Amniotic stem cell (primary cell): ENCODE measurements around the gene STRAP.
"Not testable (repeated sequence)": the region's sequence is repeated elsewhere in the genome, so short reads cannot be mapped to it uniquely, and the experiment has no call there.

Source experiments
- DNase-seq: peaks from one replicate; lab custom pipeline; 2025; lab: John Stamatoyannopoulos, UW

STRAP gene

DNA sequence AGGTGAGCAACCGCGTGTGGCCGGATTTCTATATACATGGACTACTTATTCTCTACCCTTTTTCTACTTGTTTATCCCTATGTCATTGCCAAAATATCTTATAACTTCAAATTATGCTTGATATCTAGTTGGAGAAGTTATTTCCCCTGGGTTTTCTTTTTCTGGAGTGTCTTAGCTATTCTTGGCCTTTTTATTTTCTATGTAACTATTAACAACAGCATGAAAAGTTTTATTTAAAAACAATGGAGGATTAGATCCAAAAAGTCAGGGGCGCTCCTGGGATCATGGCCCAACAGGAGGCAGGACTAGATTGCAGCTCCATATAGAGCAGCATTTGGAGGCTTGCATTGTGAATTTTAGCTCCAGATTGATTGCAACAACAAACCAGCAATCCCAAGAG is 8.6 kb upstream of the STRAP start:
- no peak for DNase-seq

DNA sequence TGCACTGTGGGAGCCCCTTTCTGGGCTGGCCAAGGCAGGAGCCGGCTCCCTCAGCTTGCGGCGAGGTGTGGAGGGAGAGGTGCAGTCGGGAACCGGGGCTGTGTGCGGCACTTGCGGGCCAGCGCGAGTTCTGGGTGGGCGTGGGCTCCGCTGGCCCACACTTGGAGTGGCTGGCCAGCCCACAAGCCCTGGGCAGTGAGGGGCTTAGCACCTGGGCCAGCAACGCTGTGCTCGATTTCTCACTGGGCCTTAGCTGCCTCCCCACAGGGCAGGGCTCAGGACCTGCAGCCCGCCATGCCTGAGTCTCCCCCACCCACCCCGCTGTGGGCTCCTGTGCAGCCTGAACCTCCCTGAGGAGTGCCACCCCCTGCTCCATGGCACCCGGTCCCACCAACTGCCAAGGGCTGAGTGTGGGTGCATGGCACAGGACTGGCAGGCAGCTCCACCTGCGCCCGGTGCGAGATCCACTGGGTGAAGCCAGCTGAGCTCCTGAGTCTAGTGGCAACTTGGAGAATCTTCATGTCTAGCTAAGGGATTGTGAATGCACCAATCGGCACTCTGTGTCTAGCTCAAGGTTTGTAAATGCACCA is 7.5 kb upstream of the STRAP start:
- not testable (repeated sequence) for DNase-seq

DNA sequence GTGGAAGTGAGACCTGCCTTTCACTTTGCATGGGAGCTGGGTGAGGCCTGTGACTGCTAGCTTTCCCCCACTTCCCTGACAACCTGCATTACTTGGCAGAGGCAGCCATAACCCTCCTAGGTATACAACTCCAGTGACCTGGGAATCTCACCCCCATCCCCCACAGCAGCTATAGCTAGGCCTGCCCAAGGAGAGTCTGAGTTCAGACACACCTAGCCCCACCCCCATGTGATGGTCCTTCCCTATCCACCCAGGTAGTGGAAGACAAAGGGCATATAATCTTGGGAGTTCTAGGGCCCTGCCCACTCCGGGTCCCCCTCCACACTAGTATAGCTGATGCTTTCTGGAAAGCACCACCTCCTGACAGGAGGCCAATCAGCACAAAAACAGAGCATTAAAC is 6.3 kb upstream of the STRAP start:
- no peak for DNase-seq

DNA sequence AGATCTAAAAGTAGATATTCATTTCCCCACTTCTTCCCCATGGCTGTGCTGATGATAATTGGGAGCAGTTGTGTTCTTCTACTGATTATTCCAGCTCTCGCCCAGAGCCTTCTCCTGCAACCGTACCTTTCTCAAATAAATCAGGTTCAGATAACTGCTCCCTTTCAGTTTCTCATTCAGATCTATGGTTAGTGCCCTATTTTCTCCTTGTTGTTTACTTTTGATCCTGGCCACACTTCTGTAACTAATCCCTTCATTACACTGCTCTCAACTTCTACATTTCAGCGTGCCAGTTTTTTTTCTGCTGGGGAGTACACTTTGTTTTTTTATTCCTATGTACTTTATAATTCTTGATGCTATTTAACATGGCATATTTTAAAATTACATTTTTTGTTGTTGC is 2.8 kb upstream of the STRAP start:
- DNase-seq, result no peak

DNA sequence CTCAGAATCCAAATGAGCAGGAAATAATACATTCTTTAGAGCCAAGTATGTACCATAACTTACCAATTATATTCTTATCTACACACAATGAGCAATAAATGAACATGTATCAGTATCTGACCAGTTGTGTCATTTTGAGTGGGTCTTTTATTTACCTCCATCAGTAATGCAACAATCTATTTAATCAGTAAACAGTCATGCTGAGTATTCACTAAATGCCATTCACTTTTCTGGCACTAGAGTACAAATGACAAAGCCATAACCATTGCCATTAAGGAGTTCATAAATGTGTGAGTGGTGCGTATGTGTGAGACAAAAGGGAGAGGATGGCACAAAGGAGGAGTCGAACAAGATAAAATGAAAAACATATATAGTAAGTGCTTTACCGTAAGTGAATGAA is 1.5 kb upstream of the STRAP start:
- no peak for DNase-seq

DNA sequence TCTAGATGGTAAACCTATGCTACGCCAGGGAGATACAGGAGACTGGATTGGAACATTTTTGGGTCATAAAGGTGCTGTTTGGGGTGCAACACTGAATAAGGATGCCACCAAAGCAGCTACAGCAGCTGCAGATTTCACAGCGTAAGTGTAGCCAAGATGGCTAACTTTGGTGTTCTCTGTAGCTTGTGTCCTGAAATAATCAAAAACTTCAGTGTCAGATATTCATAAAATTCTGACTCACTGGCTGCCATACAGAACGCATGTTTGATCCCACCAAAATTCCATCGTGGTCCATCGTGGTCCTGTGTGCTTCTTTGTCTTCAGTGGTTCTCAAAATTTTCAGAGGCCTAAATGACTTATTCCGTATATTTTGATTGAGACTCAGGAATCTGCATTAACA is 1.3 kb downstream of the STRAP start:
- no peak for DNase-seq

DNA sequence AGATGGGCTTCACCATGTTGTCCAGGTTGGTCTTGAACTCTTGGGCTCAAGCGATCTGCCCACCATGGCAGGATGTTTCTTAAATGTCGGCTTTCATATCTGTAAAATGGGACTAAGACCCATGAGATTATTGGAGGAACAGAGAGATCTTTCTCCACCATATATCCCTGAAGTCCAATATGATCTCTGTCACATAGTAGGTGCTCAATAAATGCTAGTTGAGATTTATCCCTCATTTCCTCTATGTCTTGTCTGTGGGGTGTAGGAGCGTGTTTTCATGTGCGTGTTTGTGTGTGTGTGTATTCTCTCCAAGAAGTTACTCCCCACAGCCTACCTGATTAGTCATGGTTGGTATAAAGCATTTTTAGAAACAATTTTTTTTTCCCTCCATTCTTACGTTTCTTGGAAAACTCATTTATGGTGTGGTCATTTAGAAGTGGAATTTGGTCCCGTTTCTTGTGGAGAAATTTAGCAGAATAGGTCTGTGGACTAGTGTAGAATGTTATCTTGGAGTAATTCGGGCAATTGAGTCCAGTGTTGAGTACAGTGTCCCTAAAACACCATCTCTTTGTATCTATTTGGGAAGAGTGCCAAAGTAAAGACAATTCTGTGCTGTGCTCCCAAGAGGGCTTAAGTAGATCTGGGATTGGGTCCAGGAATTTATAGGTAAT is 4.3 kb downstream of the STRAP start:
- DNase-seq, result no peak

DNA sequence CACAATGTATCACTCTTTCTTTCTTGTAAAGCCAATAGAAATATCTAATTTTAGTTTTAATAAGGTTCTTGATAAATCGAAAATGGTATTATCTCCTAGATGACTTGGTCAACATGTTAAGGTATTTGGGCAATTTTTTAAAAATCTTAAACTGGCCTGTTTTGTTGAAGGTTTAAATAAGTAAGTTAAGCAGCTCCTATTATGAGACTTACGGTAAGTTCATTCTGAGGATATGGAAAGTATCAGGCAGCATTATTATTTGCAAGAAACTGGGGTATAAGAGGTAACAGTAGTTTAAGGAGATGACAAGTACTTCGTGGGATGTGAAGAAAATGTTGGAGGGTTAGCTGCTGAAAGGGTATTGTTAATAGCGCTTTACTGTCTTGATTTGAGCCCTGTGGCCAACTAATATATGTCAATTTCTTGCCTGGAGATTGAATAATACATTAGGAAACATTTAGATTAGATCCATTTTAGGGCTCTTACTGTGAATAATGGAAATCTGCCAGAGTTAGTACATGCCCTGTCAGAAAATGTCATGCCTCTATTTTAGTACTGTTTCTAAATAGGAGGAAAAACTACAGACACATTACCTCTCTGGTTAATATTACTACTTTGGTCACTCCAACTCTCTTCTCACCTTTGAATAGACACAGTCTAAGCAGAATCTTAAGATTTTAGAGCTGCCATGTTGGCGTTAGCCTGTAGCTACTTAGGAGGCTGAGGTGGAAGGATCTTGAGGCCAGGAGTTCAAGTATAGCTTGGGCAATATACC is 5.0 kb downstream of the STRAP start:
- no peak for DNase-seq

DNA sequence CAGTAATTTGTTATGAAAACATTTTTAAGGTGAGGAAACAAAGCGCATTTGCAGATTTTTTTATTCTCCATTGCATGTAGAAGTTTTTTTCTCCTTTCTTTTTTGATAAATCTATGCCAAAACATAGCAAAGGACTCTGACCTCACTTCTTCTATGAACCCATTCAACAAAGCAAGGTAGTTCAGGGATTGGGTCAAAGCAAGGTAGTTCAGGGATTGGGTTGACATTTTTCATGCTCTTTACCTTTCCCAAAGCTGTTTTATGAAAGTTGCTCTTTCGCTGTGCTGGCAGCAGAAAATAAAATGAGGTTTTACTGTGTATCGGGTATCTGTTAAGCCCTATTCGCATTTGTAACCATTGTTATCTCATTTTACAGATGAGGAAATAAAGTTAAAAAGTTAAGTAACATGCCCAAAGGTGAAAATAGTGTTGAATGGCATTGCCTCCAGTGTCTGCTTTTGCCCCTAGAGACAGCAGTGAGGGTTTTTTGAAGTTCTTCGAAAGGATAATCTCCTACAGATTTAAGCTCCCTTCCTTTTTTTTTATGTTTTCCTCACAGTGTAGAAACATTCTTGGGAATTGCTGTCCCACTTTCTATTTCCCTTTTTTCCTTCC is 10.6 kb downstream of the STRAP start:
- DNase-seq, result no peak

DNA sequence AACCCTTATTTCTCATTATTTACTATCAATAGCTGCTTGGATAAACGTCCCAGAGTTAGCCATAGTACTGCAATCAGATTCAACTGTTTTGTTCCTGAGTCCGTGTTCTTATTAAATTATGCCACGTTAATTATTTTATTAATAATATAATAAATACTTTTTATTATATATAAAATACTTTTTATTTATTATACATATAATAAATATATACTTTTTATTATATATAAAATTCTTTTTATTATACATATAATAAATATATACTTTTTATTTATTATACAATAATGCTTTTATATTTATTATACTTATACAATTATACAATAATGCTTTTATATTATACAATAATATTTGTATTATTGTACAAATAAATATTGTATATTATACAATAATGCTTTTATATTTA is 11.1 kb downstream of the STRAP start:
- no peak for DNase-seq

DNA sequence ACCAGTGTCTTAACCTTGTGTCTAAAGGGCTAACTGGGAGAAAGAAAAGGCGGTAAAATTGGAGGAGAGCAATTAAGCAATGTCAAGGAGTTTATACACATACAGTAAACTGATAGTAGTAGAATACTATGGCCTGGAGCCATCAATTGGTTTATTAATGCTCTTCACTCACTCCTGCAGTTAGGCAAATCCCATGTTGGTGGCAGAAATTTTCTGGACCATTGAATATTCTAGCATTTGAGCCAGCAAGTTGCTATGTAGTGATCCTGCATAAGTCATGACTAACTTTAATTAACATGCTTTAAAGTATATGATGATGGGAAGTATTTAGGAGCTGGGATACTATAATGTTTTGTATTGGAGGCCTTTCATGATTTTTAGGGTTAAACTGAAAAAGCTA is 14.7 kb downstream of the STRAP start:
- no peak for DNase-seq

DNA sequence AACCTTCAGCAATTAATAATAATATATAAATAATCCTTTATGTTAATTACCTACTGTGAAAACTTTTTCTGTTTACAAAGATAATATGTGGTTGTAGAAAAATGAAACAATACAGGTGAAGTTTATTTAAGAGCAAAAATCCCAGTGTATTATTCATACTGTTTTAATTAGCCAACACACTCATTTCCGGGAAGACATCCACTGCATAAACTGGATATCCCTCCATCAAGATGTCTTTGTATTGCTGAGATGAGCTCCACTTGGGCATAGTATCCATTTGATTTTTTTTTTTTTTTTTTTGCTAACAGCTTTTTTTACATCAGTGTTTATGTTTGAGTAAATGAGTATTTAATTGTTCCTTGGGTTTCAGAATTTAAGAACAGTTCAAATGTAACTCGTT is 15.2 kb downstream of the STRAP start:
- DNase-seq, result no peak

DNA sequence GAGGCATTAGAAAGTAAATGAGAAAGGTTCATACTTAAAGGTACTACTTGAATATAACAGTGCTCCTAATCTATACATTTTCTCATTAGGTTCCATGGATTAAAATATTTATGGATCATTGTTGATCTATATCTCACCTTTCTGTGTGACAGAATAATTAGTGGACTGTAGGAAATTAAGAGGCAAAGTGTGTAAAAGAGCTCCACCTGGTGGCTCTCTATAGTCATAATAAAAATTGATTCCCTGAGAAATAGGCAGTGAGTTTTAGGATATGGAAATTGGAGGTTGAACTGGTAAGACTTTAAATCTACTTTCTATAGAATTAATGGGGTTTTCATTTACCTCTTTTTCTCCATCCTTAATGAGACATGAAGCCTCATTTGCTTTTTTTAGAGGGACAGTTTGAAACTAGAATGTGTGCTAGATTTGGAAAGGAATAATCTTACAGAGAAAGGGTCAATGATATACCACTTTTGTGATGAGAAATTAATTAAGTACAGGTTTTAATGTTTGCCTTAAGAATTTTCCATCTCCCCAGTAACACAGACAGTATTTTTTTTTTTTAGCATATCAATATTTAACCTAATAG is 17.2 kb downstream of the STRAP start:
- DNase-seq, result no peak

DNA sequence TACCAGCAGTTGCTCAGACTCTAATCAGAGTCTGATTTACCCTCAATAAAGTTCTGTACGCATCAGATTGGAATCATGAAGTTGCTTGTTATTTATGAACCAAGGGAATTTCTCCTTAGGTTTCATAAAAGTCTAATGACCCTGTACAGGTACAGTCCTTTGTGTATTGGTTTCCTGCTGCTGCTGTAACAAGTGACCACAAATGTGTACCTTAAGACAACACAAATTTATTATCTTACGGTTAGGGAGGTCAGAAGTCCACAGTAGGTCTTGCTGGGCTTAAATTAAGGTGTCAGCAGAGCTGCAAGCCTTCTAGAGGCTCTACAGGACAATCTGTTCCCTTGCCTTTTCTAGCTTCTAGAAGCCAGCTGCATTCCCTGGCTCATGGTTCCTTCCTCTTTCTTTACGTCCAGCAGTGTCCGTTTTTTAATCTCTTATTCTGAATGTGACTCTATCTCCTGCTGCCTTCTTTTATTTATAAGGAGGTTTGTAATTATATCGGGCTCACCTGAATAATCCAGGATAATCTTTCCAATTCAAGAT is 22.3 kb downstream of the STRAP start:
- no peak for DNase-seq

DNA sequence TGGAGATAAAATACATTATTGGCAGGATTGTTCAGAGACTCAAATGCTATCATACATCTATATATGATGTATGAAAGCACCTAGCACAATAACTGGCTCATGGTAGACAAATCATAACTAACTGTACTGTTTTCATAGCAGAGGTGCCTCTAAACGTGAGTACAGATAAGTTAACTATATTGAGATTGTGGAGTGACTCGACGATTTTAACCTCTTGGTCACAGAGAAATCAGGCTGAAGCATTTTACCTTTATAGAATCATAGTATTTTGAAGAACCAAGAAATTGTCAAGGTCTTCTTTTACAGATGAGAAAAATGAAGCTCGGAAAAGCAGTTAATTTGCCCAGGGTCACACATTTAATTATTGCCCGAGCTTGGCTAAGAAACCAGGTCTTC is 28.3 kb downstream of the STRAP start:
- no peak for DNase-seq

DNA sequence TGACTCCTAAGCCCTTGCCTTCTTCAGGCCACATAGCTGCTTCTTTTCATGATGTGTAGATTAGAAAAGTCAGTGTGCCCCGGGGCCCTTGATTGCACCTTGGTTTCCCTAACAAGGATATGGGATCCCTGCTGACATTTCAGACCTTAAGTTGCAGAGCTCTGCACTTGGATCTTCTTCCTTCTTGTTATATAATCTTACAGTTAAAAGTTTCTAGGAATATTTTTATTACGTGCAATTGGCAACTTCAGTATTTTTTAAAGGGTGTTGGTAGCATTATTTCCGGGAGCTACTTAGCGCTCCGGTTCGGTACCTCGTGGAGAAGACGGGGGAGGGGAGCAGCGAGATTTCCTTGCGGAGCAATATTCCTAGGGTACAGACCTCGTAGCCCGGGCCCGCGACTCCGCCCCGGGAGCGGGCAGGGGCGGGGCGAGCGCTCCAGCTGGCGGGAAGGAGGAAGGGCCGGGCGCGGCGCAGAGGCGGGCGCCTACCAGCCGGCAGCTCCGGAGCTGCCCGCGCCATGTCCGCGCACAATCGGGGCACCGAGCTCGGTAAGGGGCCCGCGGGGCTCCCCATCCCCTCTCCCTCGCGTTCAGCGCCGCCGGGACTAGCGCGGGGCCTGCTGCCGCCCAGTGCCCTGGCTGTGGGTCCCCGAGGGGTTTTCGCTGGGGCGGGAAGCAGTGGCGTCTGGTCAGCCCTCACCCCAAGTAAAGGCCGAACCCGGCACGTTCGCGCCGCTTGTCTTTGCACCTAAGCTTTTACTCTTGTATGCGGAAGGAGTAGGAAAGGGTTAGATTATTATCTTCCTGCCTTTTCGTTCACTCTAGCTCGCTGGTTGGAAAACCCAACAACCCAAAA is 28.9 kb downstream of the STRAP start, which contains the start of gene DERA:
TSS of gene DERA (plus strand) at position 469 of the 858 bp plus-strand sequence. CDS start at position 521, 52 bp downstream.
- peak; percentile 60 for DNase-seq

DNA sequence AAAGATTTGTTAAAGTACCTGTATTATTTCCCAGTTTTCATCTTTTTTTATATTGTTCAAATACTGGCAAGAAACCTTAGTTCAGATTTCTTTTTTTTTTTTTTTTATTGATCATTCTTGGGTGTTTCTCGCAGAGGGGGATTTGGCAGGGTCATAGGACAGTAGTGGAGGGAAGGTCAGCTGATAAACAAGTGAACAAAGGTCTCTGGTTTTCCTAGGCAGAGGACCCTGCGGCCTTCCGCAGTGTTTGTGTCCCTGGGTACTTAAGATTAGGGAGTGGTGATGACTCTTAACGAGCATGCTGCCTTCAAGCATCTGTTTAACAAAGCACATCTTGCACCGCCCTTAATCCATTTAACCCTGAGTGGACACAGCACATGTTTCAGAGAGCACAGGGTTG is 29.7 kb downstream of the STRAP start:
- DNase-seq, result not testable (repeated sequence)

DNA sequence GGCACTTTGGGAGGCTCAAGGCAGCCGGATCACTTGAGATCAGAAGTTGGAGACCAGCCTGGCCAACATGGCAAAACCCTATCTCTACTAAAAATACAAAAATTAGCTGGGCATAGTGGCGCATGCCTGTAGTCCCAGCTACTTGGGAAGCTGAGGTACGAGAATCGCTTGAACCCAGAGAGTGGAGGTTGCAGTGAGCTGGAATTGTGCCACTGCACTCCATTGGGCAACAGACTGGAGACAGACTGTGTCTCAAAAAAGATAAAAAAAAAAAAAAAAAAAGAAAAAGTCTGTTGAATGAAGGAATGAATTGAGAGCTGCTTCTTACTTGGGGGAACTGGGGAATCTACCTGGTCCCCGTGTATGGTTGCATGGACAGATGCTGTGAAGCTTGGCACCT is 31.9 kb downstream of the STRAP start:
- not testable (repeated sequence) for DNase-seq

DNA sequence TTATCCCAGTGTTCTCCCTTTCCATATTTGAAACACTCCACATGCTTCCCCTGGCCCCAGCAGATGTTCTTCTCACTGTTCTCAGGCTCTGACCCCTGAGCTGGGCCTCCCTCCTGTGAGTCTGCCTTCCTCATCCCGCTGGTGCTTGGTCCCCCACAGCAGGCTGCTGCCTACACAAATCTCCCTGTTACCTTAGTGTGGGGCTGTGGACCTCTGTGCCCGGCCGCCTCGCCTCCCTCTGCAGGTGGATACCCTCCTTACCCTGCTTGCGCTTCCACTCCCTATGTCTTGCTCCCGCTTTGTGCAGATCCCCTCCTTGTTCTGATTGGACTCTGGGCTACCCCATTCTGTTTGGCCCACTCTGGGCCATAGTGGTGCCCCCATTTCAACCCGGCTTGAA is 35.9 kb downstream of the STRAP start:
- DNase-seq, result no peak

DNA sequence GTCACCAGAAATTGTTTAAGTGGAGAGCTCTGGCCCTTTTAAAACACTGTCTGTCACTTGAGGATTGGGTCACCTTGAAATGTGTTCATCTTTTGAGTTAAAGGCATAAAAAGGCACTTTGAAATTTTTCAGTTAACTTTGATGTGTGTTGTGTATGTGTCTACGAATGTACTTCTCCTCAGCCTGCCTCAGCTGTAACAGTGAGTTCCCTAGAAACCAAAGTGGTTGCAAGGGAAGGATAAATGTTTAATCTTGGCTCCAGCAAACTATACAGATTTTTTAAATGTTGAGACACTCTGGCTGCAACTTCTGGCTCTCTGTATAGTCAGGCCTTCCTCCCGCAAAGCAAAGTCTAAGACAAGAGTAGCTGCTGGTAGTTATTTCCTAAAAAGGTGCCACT is 37.2 kb downstream of the STRAP start:
- DNase-seq, result no peak

DNA sequence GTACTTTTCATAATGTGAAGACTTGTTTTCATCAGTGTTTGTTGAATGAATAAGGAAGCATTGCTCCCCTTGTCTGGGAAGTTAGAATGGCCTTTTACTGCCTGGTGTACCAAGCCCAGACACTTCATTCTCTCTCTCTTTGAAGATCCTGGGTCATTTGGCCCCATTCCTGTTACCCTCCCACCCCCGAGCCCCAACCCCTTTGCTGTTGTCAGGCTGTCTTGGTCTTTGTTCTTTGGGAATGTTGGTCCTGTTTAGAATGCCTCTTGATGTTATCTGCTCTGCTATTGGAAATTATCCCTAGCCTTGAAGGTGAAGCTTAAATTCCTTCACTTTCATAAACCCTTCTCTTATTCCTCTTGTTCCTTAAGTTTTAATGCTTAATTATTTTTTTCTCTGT is 42.8 kb downstream of the STRAP start:
- no peak for DNase-seq
